Measurements from ENCODE around the gene CTAGE6. TPM values are rescaled to one million over a fixed set of nuclear protein-coding genes. Genes with fewer than 3 reads are reported as not detected.
"Not testable (repeated sequence)": the region's sequence is repeated elsewhere in the genome, so short reads cannot be mapped to it uniquely, and the experiment has no call there.

The CTAGE6 gene
- total RNA-seq, 1 experiment from 2014 or later, result not detected

DNA sequence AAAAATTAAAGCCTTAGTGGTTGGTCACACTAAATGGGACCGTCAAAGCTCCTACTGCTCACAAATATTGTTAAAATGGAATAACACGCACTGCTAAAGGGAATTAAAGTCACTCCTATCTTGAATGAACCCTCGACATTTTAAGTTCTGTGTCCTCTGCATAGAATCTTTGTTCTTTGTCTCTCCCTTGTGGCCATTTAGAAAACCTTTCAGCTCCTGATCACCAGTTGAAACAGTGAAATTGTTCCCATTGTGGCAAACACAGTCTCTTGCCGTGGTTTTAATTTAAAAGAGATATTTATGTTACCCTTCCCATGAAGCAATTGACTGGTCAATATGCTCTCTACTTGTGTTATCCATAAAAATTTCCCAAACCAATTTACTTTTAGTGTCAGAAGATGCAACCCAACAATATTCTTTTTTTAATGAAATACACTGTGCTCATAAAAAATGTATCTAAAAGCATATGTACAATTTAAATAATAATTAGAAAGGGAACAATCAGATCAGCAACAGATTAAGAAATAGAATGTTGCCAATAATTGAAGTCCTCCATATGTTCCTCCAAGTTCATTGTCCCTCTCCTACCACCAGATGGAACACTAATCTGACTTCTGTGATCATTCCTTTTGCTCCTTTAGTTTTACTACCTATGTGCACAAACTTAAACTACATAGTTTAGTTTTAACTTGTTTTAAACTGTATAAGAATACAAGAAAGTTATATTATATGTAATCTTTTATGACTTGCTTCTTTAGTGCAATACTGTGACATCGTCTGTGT lies 20.3 kb downstream of the CTAGE6 start:
- BruUV-seq (replicated peaks); H3K36me3 ChIP-seq (ENCODE audit: low read depth); H3K9me3 ChIP-seq (ENCODE audit: insufficient read depth, low read depth); H3K4me1 ChIP-seq (replicated peaks; ENCODE audit: insufficient read depth); intact Hi-C loops (cut with micrococcal nuclease; ENCODE audit: unreplicated experiment); H3F3A ChIP-seq (ENCODE audit: insufficient read depth, low read depth); H3K27ac ChIP-seq; H3K27me3 ChIP-seq (ENCODE audit: insufficient read depth, low read depth); H3K9me2 ChIP-seq (ENCODE audit: insufficient read depth); H4K20me1 ChIP-seq (ENCODE audit: insufficient read depth); POLR2A ChIA-PET (ENCODE audit: unreplicated experiment); H3K4me3 ChIP-seq; H2AFZ ChIP-seq; H3K79me2 ChIP-seq (ENCODE audit: low read depth): not testable (repeated sequence)
- peak in 1 of 2 experiments; percentile 64 for DNase-seq
- H3K4me2 ChIP-seq, result peak overlapping the region; percentile 43; the same call in 1 of the 2 replicates
- TF ChIP-seq, protein P1, sequence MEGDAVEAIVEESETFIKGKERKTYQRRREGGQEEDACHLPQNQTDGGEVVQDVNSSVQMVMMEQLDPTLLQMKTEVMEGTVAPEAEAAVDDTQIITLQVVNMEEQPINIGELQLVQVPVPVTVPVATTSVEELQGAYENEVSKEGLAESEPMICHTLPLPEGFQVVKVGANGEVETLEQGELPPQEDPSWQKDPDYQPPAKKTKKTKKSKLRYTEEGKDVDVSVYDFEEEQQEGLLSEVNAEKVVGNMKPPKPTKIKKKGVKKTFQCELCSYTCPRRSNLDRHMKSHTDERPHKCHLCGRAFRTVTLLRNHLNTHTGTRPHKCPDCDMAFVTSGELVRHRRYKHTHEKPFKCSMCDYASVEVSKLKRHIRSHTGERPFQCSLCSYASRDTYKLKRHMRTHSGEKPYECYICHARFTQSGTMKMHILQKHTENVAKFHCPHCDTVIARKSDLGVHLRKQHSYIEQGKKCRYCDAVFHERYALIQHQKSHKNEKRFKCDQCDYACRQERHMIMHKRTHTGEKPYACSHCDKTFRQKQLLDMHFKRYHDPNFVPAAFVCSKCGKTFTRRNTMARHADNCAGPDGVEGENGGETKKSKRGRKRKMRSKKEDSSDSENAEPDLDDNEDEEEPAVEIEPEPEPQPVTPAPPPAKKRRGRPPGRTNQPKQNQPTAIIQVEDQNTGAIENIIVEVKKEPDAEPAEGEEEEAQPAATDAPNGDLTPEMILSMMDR (conservative IDR thresholded peaks at IDR 0.05), result peak; percentile 87
- CTCF ChIA-PET, result interaction anchor here (1.4 to 1.5 kb wide), 2 partner anchors 156 to 391 kb away, joined by 5 to 7 read pairs; no protein-coding TSS in a partner anchor

DNA sequence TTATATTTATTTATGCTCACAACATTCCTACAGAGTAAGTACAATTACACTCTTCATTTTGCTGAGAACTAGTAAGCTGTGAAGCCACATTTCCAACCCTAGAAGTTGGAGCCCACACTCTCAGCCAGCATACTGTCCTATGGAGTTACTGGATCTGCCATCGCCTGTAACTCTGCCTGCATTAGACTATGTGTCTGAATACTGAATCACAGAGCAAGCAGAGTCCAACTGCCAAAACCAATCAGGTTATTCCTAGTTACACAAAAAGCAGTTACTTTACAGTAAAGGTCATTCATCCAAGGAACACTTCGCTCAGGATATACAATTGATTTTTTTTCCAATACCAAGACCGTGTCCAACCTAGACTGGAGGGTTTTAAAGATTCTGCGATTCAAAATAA lies 21.5 kb downstream of the CTAGE6 start:
- no peaks in the 10 kb centered on the region; the same call in 1 of the 2 replicates for H3F3A ChIP-seq (ENCODE audit: insufficient read depth, low read depth)
- no TSS peak for BruUV-seq (replicated peaks)
- TF ChIP-seq, protein P1 (conservative IDR thresholded peaks at IDR 0.05), result no peak
- no peak for TF ChIP-seq EZH2 (IDR thresholded peaks at IDR 0.05; ENCODE audit: low read depth)
- H3K4me2 ChIP-seq, result no peak overlapping the region
- no peak overlapping the region for H2AFZ ChIP-seq
- H3K9me3 ChIP-seq (ENCODE audit: insufficient read depth, low read depth), result no peaks in the 10 kb centered on the region
- H3K9me2 ChIP-seq (ENCODE audit: insufficient read depth), result no peaks in the 10 kb centered on the region
- intact Hi-C loops (cut with micrococcal nuclease; ENCODE audit: unreplicated experiment), result no loop called here
- H3K27ac ChIP-seq, result no peak overlapping the region
- no peaks in the 10 kb centered on the region for H3K79me2 ChIP-seq (ENCODE audit: low read depth)
- peak in 1 of 2 experiments; percentile 32 for DNase-seq
- no peaks in the 10 kb centered on the region for H3K36me3 ChIP-seq (ENCODE audit: low read depth)
- no peaks in the 10 kb centered on the region for H3K27me3 ChIP-seq (ENCODE audit: insufficient read depth, low read depth)
- CTCF ChIA-PET, result interaction anchor here (1.5 kb wide), 1 partner anchor 392 kb away, joined by 5 read pairs; no protein-coding TSS in a partner anchor
- POLR2A ChIA-PET (ENCODE audit: unreplicated experiment), result no interaction called here
- H4K20me1 ChIP-seq (ENCODE audit: insufficient read depth), result no peaks in the 10 kb centered on the region
- H3K4me3 ChIP-seq, result no peak overlapping the region
- H3K4me1 ChIP-seq (replicated peaks; ENCODE audit: insufficient read depth), result no peaks in the 10 kb centered on the region

DNA sequence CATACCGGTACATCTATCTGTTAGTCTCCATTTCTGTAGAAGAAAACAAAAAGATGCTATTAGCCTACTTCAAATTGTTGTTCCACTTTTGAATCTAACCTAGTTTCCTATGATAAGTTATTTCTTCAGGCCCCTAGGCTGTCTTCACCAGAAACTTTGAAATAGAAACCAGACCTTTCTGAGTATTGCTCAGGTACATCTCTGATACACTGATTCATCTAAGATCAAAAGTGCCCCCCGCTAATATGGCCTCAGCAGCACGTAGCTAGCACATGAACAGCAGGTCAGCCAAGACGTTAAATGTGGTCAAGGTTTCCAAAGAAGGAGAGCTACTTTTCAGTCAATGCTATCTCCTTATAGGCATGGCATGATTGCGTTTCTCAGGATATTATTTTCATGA lies 23.6 kb downstream of the CTAGE6 start:
- ChIA-PET CTCF (no interaction called here), POLR2A (ENCODE audit: unreplicated experiment) (no interaction called here)
- H3K27me3 ChIP-seq (ENCODE audit: insufficient read depth, low read depth), result no peaks in the 10 kb centered on the region
- H3F3A ChIP-seq (ENCODE audit: insufficient read depth, low read depth), result no peaks in the 10 kb centered on the region; the same call in 1 of the 2 replicates
- no peaks in the 10 kb centered on the region for H3K9me2 ChIP-seq (ENCODE audit: insufficient read depth)
- DNase-seq, result peak in 1 of 2 experiments; percentile 19
- intact Hi-C loops (cut with micrococcal nuclease; ENCODE audit: unreplicated experiment), result no loop called here
- TF ChIP-seq, protein P1 (conservative IDR thresholded peaks at IDR 0.05), result no peak
- no peak for TF ChIP-seq EZH2 (IDR thresholded peaks at IDR 0.05; ENCODE audit: low read depth)
- no peak overlapping the region for H3K4me3 ChIP-seq
- H3K4me1 ChIP-seq (replicated peaks; ENCODE audit: insufficient read depth), result no peaks in the 10 kb centered on the region
- no peaks in the 10 kb centered on the region for H3K36me3 ChIP-seq (ENCODE audit: low read depth)
- no peaks in the 10 kb centered on the region for H4K20me1 ChIP-seq (ENCODE audit: insufficient read depth)
- no TSS peak for BruUV-seq (replicated peaks)
- no peaks in the 10 kb centered on the region for H3K9me3 ChIP-seq (ENCODE audit: insufficient read depth, low read depth)
- no peak overlapping the region for H2AFZ ChIP-seq
- no peak overlapping the region for H3K27ac ChIP-seq
- no peak overlapping the region for H3K4me2 ChIP-seq
- no peaks in the 10 kb centered on the region for H3K79me2 ChIP-seq (ENCODE audit: low read depth)
